ENCODE results near the gene ETFB. TPM values are rescaled to one million over a fixed set of nuclear protein-coding genes. Genes with fewer than 3 reads are reported as not detected.
"Not testable (repeated sequence)": the region's sequence is repeated elsewhere in the genome, so short reads cannot be mapped to it uniquely, and the experiment has no call there.

The ETFB gene
- 100 to 1,000 TPM; 108 to 132 TPM for total RNA-seq

DNA sequence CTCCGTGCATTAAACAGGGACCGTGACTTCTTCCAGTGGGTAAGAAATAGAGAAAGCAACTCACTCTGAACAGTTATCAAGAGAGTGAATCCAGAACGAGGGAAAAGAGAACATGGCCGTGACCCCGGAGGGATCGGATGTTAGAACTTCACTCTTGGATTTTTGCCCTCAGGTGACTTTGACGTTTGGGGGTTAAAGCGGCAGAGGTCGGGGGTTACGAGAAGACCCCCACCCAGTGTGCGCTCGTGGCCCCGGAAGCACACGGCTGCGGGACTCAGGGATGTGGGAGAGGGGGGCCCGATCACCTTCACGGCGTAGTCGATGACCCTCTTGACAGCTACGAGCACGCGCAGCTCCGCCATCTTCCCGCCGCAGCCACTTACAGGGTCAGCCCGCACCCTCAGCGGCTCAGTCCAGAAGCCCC is at the start of gene ETFB:
Gene ETFB, minus strand, starts transcription at position 424 of the 424 bp plus-strand sequence. Its CDS starts 62 bp downstream, at position 362.
- Mint-ChIP-seq H3K27me3 (no peaks in the 10 kb centered on the region), H3K36me3 (ENCODE audit: low read depth) (peaks cover 5% of the 10 kb centered on the region), H3K4me3 (peak within 1 kb of the TSS; percentile 99), H3K4me1 (peaks cover 67% of the 10 kb centered on the region), H3K27ac (peak within 1 kb of the TSS; percentile 95), H3K9me3 (no peaks in the 10 kb centered on the region)
- POLR2A ChIA-PET: interaction anchor here (1.3 kb wide), 1 partner anchor 29 kb away, joined by 6 read pairs; no protein-coding TSS in a partner anchor
- no peak for DNase-seq
- CTCF ChIA-PET: interaction anchor here (1.3 to 1.8 kb wide), 2 partner anchors 27 kb away, joined by 3 to 6 read pairs; no protein-coding TSS in a partner anchor

DNA sequence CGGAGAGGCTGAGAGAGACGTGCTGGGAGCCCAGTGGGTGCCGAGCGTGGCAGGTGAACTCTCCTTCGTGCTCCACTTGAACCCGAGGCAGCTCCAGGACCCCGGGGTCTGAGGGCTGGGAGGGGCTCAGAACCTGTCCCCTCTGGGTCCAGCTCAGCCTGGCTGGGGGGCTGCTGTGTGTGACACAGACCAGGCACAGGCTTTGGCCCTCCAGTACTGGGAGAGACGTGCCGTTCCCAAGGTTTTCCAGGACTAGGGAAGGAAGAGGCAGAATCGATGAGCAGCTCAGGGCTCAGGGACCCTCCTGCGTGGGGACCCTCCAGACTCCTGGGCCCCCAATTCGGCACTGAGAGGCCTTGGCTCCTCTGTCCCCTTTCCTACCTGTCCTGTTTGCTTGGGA is 49.0 kb upstream of the ETFB start:
- H3K9me3 Mint-ChIP-seq: no peaks in the 10 kb centered on the region
- CTCF ChIA-PET: interaction anchor here (1.0 kb wide), 1 partner anchor 57 kb away, joined by 3 read pairs; no protein-coding TSS in a partner anchor

DNA sequence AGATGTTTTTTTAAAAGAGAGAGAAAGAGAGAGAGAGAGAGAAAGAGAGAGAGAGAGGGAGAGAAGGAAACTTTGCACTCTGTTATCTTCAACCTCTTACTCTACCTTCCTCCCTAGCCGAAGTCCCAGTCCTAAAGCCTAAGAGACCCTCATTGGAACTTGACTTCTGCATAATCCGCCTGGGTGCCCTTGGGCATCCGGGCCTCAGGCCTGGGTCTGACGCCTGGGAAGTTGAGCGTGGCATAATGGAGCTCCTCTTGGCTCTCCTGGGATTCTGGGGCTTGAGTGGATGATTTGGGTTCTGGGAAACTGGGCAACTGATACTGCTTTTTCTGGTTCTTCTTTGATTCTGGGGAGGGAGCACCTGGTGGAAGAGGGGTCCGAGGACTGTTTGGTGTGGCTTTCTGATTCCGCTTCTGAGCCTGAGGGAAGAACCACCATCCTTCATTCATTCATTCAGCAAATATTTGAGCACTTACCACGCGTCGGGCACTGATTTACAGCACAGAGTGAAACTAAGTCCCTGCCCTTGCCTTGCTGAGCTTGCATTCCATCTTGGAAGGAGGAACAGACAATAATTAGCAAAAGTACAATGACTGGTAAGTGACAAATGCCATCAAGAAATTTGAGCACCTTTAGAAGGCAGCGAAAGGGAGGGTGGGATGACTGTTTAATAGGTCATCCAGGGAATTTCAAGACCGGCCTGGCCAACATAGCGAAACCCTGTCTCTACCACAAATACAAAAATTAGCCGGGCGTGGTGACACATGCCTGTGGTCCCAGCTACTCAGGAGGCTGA is 45.0 kb upstream of the ETFB start:
- Mint-ChIP-seq H3K36me3 (ENCODE audit: low read depth) (no peaks in the 10 kb centered on the region), H3K9me3 (no peaks in the 10 kb centered on the region), H3K4me3 (no peak overlapping the region), H3K27ac (no peak overlapping the region), H3K27me3 (no peaks in the 10 kb centered on the region), H3K4me1 (peaks cover 5% of the 10 kb centered on the region)
- ChIA-PET CTCF (interaction anchor here (0.9 kb wide), 1 partner anchor 11 kb away, joined by 3 read pairs; no protein-coding TSS in a partner anchor), POLR2A (no interaction called here)
- no peak for DNase-seq

More for the DNA sequence above, 49.0 kb upstream of the ETFB start:
- Mint-ChIP-seq H3K4me1 (peaks cover 10% of the 10 kb centered on the region), H3K36me3 (ENCODE audit: low read depth) (no peaks in the 10 kb centered on the region), H3K27ac (no peak overlapping the region), H3K4me3 (no peak overlapping the region), H3K27me3 (peaks cover 6% of the 10 kb centered on the region)
- POLR2A ChIA-PET: no interaction called here
- DNase-seq: no peak

DNA sequence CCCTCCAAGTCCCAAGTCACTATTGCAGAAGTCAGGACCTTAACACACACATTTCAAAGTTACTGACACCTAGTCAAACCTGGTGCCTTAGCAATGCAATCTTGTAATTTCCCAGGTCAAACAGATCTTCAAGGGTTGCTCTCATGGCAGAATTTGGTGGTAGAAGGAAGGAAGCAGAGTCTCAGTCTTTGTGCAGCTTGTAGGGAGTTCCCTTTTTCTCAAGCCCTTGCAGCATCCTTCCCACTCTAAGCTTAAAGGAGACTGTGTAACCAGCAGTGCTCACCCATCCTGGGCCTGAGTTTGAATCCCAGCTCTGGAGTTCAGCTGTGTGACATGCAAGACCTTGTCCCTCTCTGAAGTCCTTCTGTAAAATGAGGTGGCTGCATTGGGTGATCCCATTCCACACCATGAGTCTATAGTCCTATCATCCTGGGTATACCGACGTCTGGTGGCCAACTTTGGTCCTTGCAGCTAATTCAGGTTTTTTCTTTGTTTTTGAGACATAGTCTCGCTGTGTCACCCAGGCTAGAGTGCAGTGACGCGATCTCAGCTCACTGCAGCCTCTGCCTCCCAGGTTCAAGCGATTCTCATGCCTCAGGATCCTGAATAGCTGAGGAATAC is 41.4 kb upstream of the ETFB start:
- POLR2A ChIA-PET: no interaction called here
- Mint-ChIP-seq H3K4me1 (peaks cover 5% of the 10 kb centered on the region), H3K9me3 (peaks cover 8% of the 10 kb centered on the region), H3K27ac (no peak overlapping the region), H3K27me3 (no peaks in the 10 kb centered on the region), H3K4me3 (no peak overlapping the region), H3K36me3 (ENCODE audit: low read depth) (peaks cover 11% of the 10 kb centered on the region)
- CTCF ChIA-PET: interaction anchor here (0.7 to 2.1 kb wide), 9 partner anchors 9 to 250 kb away, joined by 3 to 16 read pairs (median 4); partner anchors contain the start of gene SIGLEC10
- DNase-seq: peak; percentile 27

DNA sequence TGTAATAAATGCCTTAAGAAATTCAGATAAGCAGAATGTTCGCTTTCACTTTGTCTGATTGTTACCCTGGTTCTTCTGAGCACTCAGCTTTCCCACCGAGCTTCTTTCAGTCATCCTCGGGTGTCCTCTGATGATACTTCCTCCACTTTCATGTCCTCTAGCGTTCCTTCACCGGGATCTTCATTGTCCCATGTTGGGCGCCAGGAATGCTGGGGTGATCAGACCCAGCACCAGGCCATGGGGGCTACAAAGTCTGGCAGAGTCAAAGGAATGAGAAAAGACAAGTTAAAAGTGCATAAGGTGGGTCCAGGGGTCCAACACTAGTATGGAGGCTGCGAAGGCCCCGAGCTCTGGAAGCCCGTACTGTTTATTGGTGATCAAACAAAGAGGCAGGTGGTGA is 35.9 kb upstream of the ETFB start:
- ChIA-PET POLR2A (no interaction called here), CTCF (interaction anchor here (1.5 kb wide), 1 partner anchor 63 kb away, joined by 4 read pairs; no protein-coding TSS in a partner anchor)
- no peak for DNase-seq
- peaks cover 19% of the 10 kb centered on the region for H3K9me3 Mint-ChIP-seq
- H3K27me3 Mint-ChIP-seq: no peaks in the 10 kb centered on the region
- H3K27ac Mint-ChIP-seq: no peak overlapping the region
- peaks cover 21% of the 10 kb centered on the region for H3K36me3 Mint-ChIP-seq (ENCODE audit: low read depth)
- H3K4me1 Mint-ChIP-seq: peaks cover 6% of the 10 kb centered on the region
- no peak overlapping the region for H3K4me3 Mint-ChIP-seq

DNA sequence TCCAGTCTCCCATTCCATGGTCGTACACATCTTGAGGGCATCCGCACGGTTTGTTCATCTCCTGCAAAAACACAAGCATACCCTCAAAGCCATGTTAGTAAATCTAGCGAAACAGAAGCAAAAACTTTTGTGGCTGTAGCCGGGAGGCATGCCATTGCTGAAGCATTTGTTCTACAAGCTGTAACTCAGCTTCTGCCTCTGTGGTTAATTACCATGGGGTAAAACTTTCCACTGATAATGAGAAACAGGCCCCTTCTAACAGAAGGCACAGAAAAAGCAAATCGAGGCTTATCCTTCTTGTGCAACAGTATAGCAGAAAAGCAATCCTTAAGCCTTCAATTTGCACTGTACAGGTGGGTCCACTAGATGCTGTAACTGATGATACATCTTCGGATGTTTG is 33.7 kb upstream of the ETFB start:
- H3K4me3 Mint-ChIP-seq, H3K27ac Mint-ChIP-seq, DNase-seq, POLR2A ChIA-PET, H3K27me3 Mint-ChIP-seq: not testable (repeated sequence)
- CTCF ChIA-PET: interaction anchor here (1.2 to 1.9 kb wide), 3 partner anchors 59 to 110 kb away, joined by 4 to 5 read pairs (median 4); partner anchors contain the start of gene VSIG10L
- H3K9me3 Mint-ChIP-seq: peaks cover 19% of the 10 kb centered on the region
- H3K36me3 Mint-ChIP-seq (ENCODE audit: low read depth): peaks cover 21% of the 10 kb centered on the region
- H3K4me1 Mint-ChIP-seq: peaks cover 21% of the 10 kb centered on the region

DNA sequence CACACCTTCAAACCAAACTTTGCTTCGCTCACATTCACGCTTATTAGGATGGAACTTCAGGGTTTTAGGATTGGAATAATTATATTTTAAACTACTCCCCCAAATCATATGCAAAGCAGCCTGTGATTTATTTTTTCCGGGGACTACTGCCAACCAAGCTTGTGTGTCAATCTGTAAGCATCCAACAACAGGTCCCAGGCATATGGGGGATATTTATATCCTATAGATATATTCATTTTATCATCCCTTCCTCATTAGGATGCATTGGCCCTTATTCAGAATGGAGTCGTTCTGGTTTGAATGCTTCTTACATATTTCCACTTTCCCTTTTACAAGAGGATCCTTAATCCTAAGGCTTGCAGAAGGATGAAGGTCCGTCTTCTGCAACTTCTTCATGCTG is 33.0 kb upstream of the ETFB start:
- H3K9me3 Mint-ChIP-seq: peaks cover 19% of the 10 kb centered on the region
- H3K36me3 Mint-ChIP-seq (ENCODE audit: low read depth): peaks cover 21% of the 10 kb centered on the region
- POLR2A ChIA-PET: no interaction called here
- H3K4me1 Mint-ChIP-seq: peaks cover 28% of the 10 kb centered on the region
- CTCF ChIA-PET: interaction anchor here (0.6 to 1.9 kb wide), 5 partner anchors 8 to 60 kb away, joined by 3 to 5 read pairs (median 3); partner anchors contain the start of gene VSIG10L
- H3K27ac Mint-ChIP-seq: no peak overlapping the region
- no peak for DNase-seq
- no peak overlapping the region for H3K4me3 Mint-ChIP-seq
- no peaks in the 10 kb centered on the region for H3K27me3 Mint-ChIP-seq

DNA sequence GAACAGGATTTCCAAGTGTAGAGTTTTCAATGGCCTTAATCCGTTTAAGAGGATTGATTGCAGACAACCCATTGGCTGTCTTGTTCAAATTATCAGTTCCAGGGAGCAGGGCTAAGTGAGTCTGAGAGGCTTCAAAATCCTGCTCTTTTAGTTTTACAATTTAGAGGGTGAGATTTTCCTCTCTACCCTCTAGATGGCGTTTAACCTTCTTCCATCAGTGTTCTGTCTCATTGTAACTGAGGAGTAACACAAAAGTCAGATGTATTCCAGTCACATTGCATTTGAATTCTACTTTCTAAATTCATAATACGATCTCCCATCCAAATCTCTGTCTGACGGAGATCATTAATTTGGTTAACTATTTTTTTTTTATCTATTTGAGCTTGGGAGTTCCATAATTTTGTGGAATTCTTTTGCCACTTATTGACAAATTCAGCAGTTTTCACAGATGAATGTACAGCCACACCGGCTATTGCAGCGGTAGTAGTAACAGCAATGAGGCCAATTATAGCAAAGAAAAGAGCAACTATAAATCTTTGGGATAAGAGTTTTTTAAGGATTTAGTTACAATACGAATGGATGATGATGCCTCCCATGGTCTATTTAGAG is 32.0 kb upstream of the ETFB start:
- H3K36me3 Mint-ChIP-seq (ENCODE audit: low read depth): peaks cover 15% of the 10 kb centered on the region
- no peak for DNase-seq
- H3K9me3 Mint-ChIP-seq: peaks cover 17% of the 10 kb centered on the region
- H3K4me3 Mint-ChIP-seq: no peak overlapping the region
- peaks cover 34% of the 10 kb centered on the region for H3K4me1 Mint-ChIP-seq
- no peak overlapping the region for H3K27ac Mint-ChIP-seq
- no peaks in the 10 kb centered on the region for H3K27me3 Mint-ChIP-seq
- ChIA-PET CTCF (interaction anchor here (1.2 to 4.2 kb wide), 4 partner anchors 9 to 55 kb away, joined by 3 to 16 read pairs (median 4); partner anchors contain the start of gene SIGLEC10), POLR2A (no interaction called here)

DNA sequence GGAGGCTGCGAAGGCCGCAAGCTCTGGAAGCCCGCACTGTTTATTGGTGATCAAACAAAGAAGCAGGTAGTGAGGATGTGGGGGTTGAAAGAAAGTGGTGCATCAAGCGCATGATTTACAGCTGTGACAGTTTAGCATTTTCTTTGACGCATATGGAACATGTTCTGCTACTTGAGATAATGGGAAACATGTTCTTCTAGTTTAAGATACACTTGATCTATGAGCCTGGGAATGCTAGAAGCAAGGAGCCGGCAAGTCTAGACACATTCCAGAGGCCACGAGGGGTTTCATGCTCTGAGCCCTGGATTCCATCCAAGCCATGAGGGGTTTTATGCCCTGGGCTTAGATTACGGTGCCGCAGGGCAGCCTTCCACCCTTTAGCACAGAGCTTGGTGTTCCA is 31.3 kb upstream of the ETFB start:
- H3K4me1 Mint-ChIP-seq: peaks cover 40% of the 10 kb centered on the region
- CTCF ChIA-PET: interaction anchor here (0.6 to 4.2 kb wide), 3 partner anchors 10 to 178 kb away, joined by 3 to 16 read pairs (median 5); partner anchors contain the start of gene SIGLEC10
- H3K27ac Mint-ChIP-seq; H3K27me3 Mint-ChIP-seq; H3K36me3 Mint-ChIP-seq (ENCODE audit: low read depth); DNase-seq; POLR2A ChIA-PET; H3K4me3 Mint-ChIP-seq: not testable (repeated sequence)
- peaks cover 11% of the 10 kb centered on the region for H3K9me3 Mint-ChIP-seq

DNA sequence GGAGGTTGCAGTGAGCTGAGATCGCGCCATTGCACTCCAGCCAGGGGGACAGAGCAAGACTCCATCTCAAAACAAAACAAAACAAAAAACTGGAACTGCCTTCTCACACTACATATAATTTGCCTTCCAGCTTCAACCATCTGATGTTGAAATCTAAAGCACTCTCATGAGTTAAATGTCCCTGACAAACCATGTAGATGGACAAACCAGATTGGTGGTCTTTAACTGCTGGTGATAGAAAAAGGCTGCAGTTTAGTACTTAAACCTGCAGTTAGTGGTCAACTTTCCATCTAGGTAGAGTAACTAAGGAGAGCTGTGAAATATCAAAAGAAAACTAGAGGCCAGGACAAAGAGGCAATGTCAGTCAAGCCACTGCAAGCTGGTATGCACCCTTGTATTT is 30.0 kb upstream of the ETFB start:
- DNase-seq: no peak
- H3K27ac Mint-ChIP-seq: peak overlapping the region; percentile 31
- peaks cover 44% of the 10 kb centered on the region for H3K4me1 Mint-ChIP-seq
- CTCF ChIA-PET: interaction anchor here (0.6 to 4.2 kb wide), 9 partner anchors 9 to 264 kb away, joined by 3 to 16 read pairs (median 7); no protein-coding TSS in a partner anchor
- POLR2A ChIA-PET: interaction anchor here (0.8 kb wide), 1 partner anchor 285 kb away, joined by 15 read pairs; no protein-coding TSS in a partner anchor
- H3K9me3 Mint-ChIP-seq: peaks cover 3% of the 10 kb centered on the region
- H3K27me3 Mint-ChIP-seq: no peaks in the 10 kb centered on the region
- H3K36me3 Mint-ChIP-seq (ENCODE audit: low read depth): no peaks in the 10 kb centered on the region
- no peak overlapping the region for H3K4me3 Mint-ChIP-seq

DNA sequence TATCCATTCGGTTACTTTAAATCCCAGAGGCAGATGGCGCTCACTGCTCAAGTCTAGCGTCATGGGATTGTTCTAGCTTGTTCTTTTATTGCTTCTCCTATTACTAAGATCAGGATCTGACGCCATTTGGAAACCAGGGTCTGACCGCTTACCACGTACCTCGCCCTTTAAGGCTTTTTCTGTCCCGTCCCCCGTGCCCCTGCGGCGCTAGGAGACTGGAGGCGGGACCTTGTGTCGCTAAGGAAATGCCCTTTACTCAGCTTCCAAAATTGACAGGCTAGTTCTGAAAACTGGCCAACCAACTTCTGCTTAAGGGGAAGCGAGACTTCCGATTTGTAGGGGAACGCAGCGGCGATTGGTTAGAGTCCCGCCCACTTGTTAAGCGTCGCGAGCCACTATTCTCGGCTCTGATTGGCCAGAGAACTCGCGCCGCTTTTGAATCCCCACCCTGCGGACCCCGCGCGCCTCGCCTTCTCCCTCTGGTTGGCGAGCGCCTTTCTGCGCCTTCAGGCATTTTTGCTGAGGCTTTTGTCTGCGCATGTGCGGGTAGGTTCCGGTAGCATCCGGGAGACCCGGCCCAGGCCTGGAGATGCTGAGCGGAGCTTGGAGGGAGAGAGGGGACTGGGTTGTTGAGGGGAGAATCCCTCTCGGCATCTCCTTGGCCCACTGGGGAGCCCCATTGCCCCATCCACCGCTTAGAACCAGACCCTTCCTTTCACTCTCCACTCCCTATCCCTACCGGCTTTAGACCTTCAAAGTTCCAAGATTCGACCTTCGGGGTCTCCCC is 28.1 kb upstream of the ETFB start:
- H3K27me3 Mint-ChIP-seq: no peaks in the 10 kb centered on the region
- peak overlapping the region; percentile 89 for H3K4me3 Mint-ChIP-seq
- ChIA-PET CTCF (interaction anchor here (0.6 to 4.2 kb wide), 8 partner anchors 13 to 103 kb away, joined by 3 to 16 read pairs (median 6); no protein-coding TSS in a partner anchor), POLR2A (interaction anchor here (0.8 to 2.4 kb wide), 3 partner anchors 21 to 55 kb away, joined by 3 to 13 read pairs (median 3); no protein-coding TSS in a partner anchor)
- H3K27ac Mint-ChIP-seq: peak overlapping the region; percentile 94
- no peaks in the 10 kb centered on the region for H3K36me3 Mint-ChIP-seq (ENCODE audit: low read depth)
- peak; percentile 97 for DNase-seq
- no peaks in the 10 kb centered on the region for H3K9me3 Mint-ChIP-seq
- peaks cover 51% of the 10 kb centered on the region for H3K4me1 Mint-ChIP-seq

DNA sequence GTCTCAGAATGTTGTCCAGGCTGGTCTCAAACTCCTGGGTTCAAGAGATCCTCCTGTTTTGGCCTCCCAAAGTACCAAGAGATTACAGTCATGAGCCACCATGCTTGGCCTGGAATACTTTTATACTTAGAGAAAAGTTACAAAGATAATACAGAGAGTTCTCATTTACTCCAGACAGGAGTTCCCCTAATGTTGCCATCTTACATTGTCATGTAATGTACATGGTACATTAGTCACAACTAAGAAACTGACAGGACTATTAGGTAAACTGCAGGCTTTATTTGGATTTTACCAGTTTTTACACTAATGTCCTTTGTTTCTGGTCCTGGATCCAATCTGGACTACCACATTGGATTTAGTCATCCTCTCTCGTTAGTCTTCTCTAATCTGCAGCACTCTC is 26.5 kb upstream of the ETFB start:
- no peak for DNase-seq
- Mint-ChIP-seq H3K27me3 (no peaks in the 10 kb centered on the region), H3K27ac (peak overlapping the region; percentile 60), H3K4me1 (peaks cover 45% of the 10 kb centered on the region), H3K9me3 (no peaks in the 10 kb centered on the region), H3K4me3 (peak overlapping the region; percentile 12), H3K36me3 (ENCODE audit: low read depth) (no peaks in the 10 kb centered on the region)
- CTCF ChIA-PET: interaction anchor here (0.9 to 3.9 kb wide), 3 partner anchors 13 to 28 kb away, joined by 3 to 13 read pairs (median 6); no protein-coding TSS in a partner anchor
- POLR2A ChIA-PET: no interaction called here
